HEK293 (cell line): Measurements from ENCODE around the gene CCDC112.

Experiments used
- CTCF ChIA-PET: fragments of 350-600 bp; formaldehyde crosslinking; extraction: SDS; loops from one replicate; lab custom pipeline; 2021; ENCODE audit warnings: antibody characterized with exemption; lab: Yijun Ruan, JAX
- POLR2A ChIA-PET: fragments of 300-600 bp; formaldehyde crosslinking; extraction: SDS; loops from one replicate; lab custom pipeline; 2020; ENCODE audit warnings: antibody characterized with exemption, inconsistent platforms; lab: Yijun Ruan, JAX
- H3K27ac ChIP-seq: fragments of 200-500 bp; sonication (Bioruptor generic); 2 replicates; pipeline ENCODE4 v1.5.1; 2014; ENCODE audit warnings: low read depth, low read length, control low read depth, inconsistent platforms; ENCODE audit errors: extremely low read depth
- H3K36me3 ChIP-seq, 2 experiments: fragments of 200-500 bp in 1 of 2; sonication (Bioruptor generic) in 1 of 2; 1 replicate in 1 of 2; 2 replicates in 1 of 2; pipeline ENCODE4 v1.5.1; 2014 to 2017; ENCODE audit warnings: inconsistent platforms in 2 of 2, low read length in 2 of 2; ENCODE audit not compliant: control insufficient read depth in 2 of 2, insufficient read depth in 1 of 2
- H3K4me1 ChIP-seq: fragments of 200-500 bp; sonication (Bioruptor generic); 2 replicates; pipeline ENCODE4 v1.5.1; 2014; ENCODE audit warnings: mild to moderate bottlenecking, low read length, inconsistent platforms; ENCODE audit not compliant: control insufficient read depth, insufficient read depth
- H3K4me3 ChIP-seq: 2 replicates; pipeline ENCODE4 v1.5.1; 2011; ENCODE audit warnings: low read depth, mild to moderate bottlenecking, control low read depth, low read length, moderate library complexity
- H3K9me3 ChIP-seq: fragments of 200-500 bp; sonication (Bioruptor generic); 2 replicates; pipeline ENCODE4 v1.5.1; 2014; ENCODE audit warnings: low read depth, low read length, inconsistent platforms; ENCODE audit not compliant: control insufficient read depth, insufficient read depth
- ATF2 ChIP-seq: fragments of 450-650 bp; formaldehyde crosslinking; IDR thresholded peaks from 2 replicates; pipeline ENCODE4 v1.5.1; 2016; ENCODE audit warnings: missing biosample characterization, missing genetic modification characterization, low read depth
- GLIS1 ChIP-seq: fragments of 450-650 bp; formaldehyde crosslinking; IDR thresholded peaks from 2 replicates; pipeline ENCODE4 v1.5.1; 2016; ENCODE audit warnings: missing biosample characterization, missing genetic modification characterization
- IKZF3 ChIP-seq: fragments of 450-650 bp; IDR thresholded peaks from 2 replicates; pipeline ENCODE4 v1.5.0; 2018; ENCODE audit warnings: missing biosample characterization, mild to moderate bottlenecking, missing genetic modification characterization, moderate library complexity
- KLF17 ChIP-seq: fragments of 450-650 bp; formaldehyde crosslinking; IDR thresholded peaks from 2 replicates; pipeline ENCODE4 v1.5.1; 2016; ENCODE audit warnings: missing biosample characterization, missing genetic modification characterization
- SP7 ChIP-seq: fragments of 450-650 bp; formaldehyde crosslinking; IDR thresholded peaks from 2 replicates; pipeline ENCODE4 v1.5.1; 2016; ENCODE audit warnings: missing biosample characterization, missing genetic modification characterization
- YY1 ChIP-seq: fragments of 450-650 bp; formaldehyde crosslinking; IDR thresholded peaks from 2 replicates; pipeline ENCODE4 v1.5.1; 2018; ENCODE audit warnings: missing biosample characterization, missing genetic modification characterization
- ZBTB11 ChIP-seq: fragments of 450-650 bp; formaldehyde crosslinking; conservative IDR thresholded peaks from 2 replicates; pipeline ENCODE4 v1.5.1; 2016; ENCODE audit warnings: low read depth, missing biosample characterization, missing genetic modification characterization
- ZBTB44 ChIP-seq: fragments of 450-650 bp; IDR thresholded peaks from 2 replicates; pipeline ENCODE4 v1.5.1; 2018; ENCODE audit warnings: missing biosample characterization, mild to moderate bottlenecking, missing genetic modification characterization
- ZIC2 ChIP-seq: fragments of 450-650 bp; formaldehyde crosslinking; IDR thresholded peaks from 2 replicates; pipeline ENCODE4 v1.5.1; 2016; ENCODE audit warnings: missing biosample characterization, missing genetic modification characterization
- ZNF146 ChIP-seq: fragments of 450-650 bp; formaldehyde crosslinking; IDR thresholded peaks from 2 replicates; pipeline ENCODE4 v1.5.1; 2016; ENCODE audit warnings: missing biosample characterization, missing genetic modification characterization
- ZNF157 ChIP-seq: fragments of 450-650 bp; formaldehyde crosslinking; IDR thresholded peaks from 2 replicates; pipeline ENCODE4 v1.5.1; 2016; ENCODE audit warnings: missing biosample characterization, missing genetic modification characterization
- ZNF169 ChIP-seq: fragments of 450-650 bp; formaldehyde crosslinking; IDR thresholded peaks from 2 replicates; pipeline ENCODE4 v1.5.1; 2016; ENCODE audit warnings: missing biosample characterization, missing genetic modification characterization
- ZNF174 ChIP-seq: fragments of 450-650 bp; formaldehyde crosslinking; IDR thresholded peaks from 2 replicates; pipeline ENCODE4 v1.5.0; 2017; ENCODE audit warnings: missing biosample characterization, mild to moderate bottlenecking, missing genetic modification characterization
- ZNF223 ChIP-seq: fragments of 450-650 bp; formaldehyde crosslinking; IDR thresholded peaks from 2 replicates; pipeline ENCODE4 v1.5.1; 2016; ENCODE audit warnings: missing biosample characterization, missing genetic modification characterization
- ZNF280C ChIP-seq: fragments of 450-650 bp; formaldehyde crosslinking; IDR thresholded peaks from 2 replicates; pipeline ENCODE4 v1.5.1; 2016; ENCODE audit warnings: missing biosample characterization, missing genetic modification characterization

CCDC112 gene

GRCh38 chr5:115335301-115335700 lies 38.8 kb upstream of the CCDC112 start:
- Histone ChIP-seq H3K36me3 (no peaks in the 10 kb centered on the region), H3K9me3 (no peaks in the 10 kb centered on the region), H3K4me1 (no peaks in the 10 kb centered on the region), H3K27ac (no peak overlapping the region), H3K4me3 (no peak overlapping the region)
- CTCF ChIA-PET = interaction anchor here (1.1 to 1.4 kb wide), 2 partner anchors 17 to 25 kb away, joined by 3 read pairs; no protein-coding TSS in a partner anchor
- TF ChIP-seq ZNF146 (tag by site-specific recombination) (no peak), YY1 (no peak), ZNF223 (tag by site-specific recombination) (no peak), ZNF157 (tag by site-specific recombination) (no peak), KLF17 (tag by site-specific recombination) (no peak), ZNF174 (no peak), ZNF280C (tag by site-specific recombination) (no peak), IKZF3 (tag by site-specific recombination) (no peak)
- POLR2A ChIA-PET = no interaction called here

- no peak overlapping the region for H3K27ac ChIP-seq
- ChIA-PET CTCF (no interaction called here), POLR2A (no interaction called here)
- TF ChIP-seq ATF2 (no peak), ZNF169 (tag by site-specific recombination) (no peak), ZIC2 (tag by site-specific recombination) (peak; percentile 61), GLIS1 (peak; percentile 74), ZBTB11 (tag by site-specific recombination) (no peak), ZBTB44 (tag by site-specific recombination) (no peak), SP7 (tag by site-specific recombination) (no peak)
- no peaks in the 10 kb centered on the region for H3K9me3 ChIP-seq
- H3K4me3 ChIP-seq = no peak overlapping the region
- H3K4me1 ChIP-seq = no peaks in the 10 kb centered on the region
- no peaks in the 10 kb centered on the region for H3K36me3 ChIP-seq
Measured at GRCh38 chr5:115333164-115333563, 36.7 kb upstream of the CCDC112 start.
